HG02678 (cell line): ENCODE data around the gene SLFN11.
"Not testable (repeated sequence)": the region's sequence is repeated elsewhere in the genome, so short reads cannot be mapped to it uniquely, and the experiment has no call there.

Experiments used
- ATAC-seq: cut with Tn5 transposase; IDR thresholded peaks from one replicate; pipeline ENCODE4 v1.9.1; 2021; ENCODE audit warnings: mild to moderate bottlenecking, moderate library complexity; ENCODE audit not compliant: unreplicated experiment

Gene SLFN11

GRCh38 chr17:35309345-35309744 is 64.1 kb downstream of the SLFN11 start:
- ATAC-seq = not testable (repeated sequence)
